Uterus (tissue), 4 donors: ENCODE measurements around the gene CD68. TPM values are rescaled to one million over a fixed set of nuclear protein-coding genes. Genes with fewer than 3 reads are reported as not detected.
"Not testable (repeated sequence)": the region's sequence is repeated elsewhere in the genome, so short reads cannot be mapped to it uniquely, and the experiment has no call there.

ENCODE experiments used
- DNase-seq, 2 donors: peaks; one replicate each; pipeline ENCODE4 v3.0.0-alpha.2; 2019 to 2020
- H3K27ac ChIP-seq, 2 donors: fragments of 200-600 bp; sonication (generic); 1 replicate in 1 of 2; 2 replicates in 1 of 2; pipeline ENCODE4 v1.5.1; 2016 to 2018
- H3K27me3 ChIP-seq, 2 donors: fragments of 200-600 bp; sonication (generic); one replicate each; pipeline ENCODE4 v1.5.1; 2018 to 2019; ENCODE audit warnings: control low read depth in 1 of 2
- H3K36me3 ChIP-seq, 2 donors: fragments of 200-600 bp; sonication (generic); one replicate each; pipeline ENCODE4 v1.5.1; 2019; ENCODE audit warnings: control low read depth in 1 of 2
- H3K4me1 ChIP-seq, 2 donors: fragments of 200-600 bp; sonication (generic); one replicate each; pipeline ENCODE4 v1.5.1; 2018 to 2019; ENCODE audit warnings: control low read depth in 1 of 2
- H3K4me3 ChIP-seq, 2 donors: fragments of 200-600 bp; sonication (generic); 1 replicate in 1 of 2; 2 replicates in 1 of 2; pipeline ENCODE4 v1.5.1; 2018 to 2019; ENCODE audit warnings: mild to moderate bottlenecking in 1 of 2
- H3K9me3 ChIP-seq, 2 donors: fragments of 200-600 bp; sonication (generic); one replicate each; pipeline ENCODE4 v1.5.1; 2019; ENCODE audit warnings: control low read depth in 1 of 2
- POLR2A ChIP-seq, 2 donors: fragments of 450-650 bp; IDR thresholded peaks; one replicate each; pipeline ENCODE4 v1.6.1; 2016; ENCODE audit warnings: antibody characterized with exemption in 2 of 2, mild to moderate bottlenecking in 1 of 2, moderate library complexity in 1 of 2
- intact Hi-C: fragments of 100-400 bp; cut with DNase I; formaldehyde crosslinking; loops from one replicate; pipeline ENCODE4 v1.15.1; 2023; ENCODE audit warnings: low total_unique reads
- total RNA-seq, 4 donors: library from RNA; depleted of rRNA in 3 of 4; stranded (reverse); fragments of >200 nt in 3 of 4; gene quantifications; one replicate each; pipeline versions ENCODE4 v1.1.0 to v1.2.4, GENCODE V29; 2014 to 2023
- TF ChIP-seq, protein P1 (sequence below), 4 experiments: fragments of 200-600 bp in 2 of 4; fragments of 450-650 bp in 2 of 4; sonication (generic) in 2 of 4; IDR thresholded peaks; one replicate each; pipeline ENCODE4 v1.5.1; 2016 to 2019; ENCODE audit warnings: antibody characterized with exemption in 4 of 4, mild to moderate bottlenecking in 2 of 4, moderate library complexity in 1 of 4
- donor health status: DM: yes; HTN: yes; CAD: no.

The CD68 gene
- total RNA-seq, 4 donors from 2014 or later: 4.4 to 15.9 (median 7.5) TPM

DNA sequence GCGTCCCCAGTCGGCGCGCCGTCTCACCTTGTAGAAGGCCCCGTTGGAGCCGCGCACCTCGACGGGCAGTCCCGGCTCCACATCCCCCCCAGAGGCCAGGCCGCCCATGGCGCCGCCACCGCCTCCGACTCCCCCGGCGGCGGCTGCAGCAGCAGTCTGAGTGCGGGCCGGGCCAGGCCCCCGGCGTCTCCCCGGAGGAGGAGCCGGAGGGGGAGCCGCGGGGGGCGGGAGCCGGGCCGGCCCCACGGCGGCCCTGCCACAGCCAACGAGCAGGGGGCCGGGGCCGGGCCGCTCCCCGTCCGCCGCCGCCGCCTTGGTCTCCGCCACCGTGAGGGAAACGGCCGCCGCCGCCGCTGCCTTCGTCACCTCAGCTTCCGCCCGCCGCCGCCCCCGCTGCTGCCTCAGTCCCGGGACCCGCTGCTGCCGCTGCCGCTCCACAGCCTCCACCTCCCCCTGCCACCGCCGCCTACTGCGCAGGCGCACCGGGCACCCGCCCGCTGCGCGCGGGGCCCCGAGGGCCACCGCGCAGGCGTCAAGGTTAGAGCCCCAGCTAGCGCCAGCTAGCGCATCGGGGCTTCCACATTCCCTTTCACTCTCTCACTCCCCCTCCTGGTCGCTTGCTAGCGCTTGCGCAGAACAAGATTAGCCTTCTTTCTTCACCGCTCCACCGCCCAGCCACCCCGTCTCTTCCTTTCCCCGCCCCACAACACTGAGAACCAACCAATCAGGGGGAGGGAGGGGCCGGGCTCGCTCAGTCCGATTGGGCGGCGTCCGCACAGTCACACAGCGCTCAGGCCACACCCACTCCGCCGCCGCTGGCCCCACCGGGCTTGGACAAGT lies 35.2 kb downstream of the CD68 start, which contains the start of gene FXR2:
TSS of gene FXR2 (minus strand) at position 473 of the 840 bp plus-strand sequence. CDS start at position 108, 365 bp downstream.
- Histone ChIP-seq H3K4me1 (peaks cover 0 to 16% of the 10 kb centered on the region in 2 donors), H3K36me3 (no peaks in the 10 kb centered on the region), H3K9me3 (no peaks in the 10 kb centered on the region), H3K4me3 (peak within 1 kb of the TSS; percentile 59 to 68), H3K27ac (peak within 1 kb of the TSS; percentile 92 to 94), H3K27me3 (no peaks in the 10 kb centered on the region)
- intact Hi-C loops: no loop called here
- DNase-seq: peak; percentile 99 to 100
- TF ChIP-seq, protein P1, sequence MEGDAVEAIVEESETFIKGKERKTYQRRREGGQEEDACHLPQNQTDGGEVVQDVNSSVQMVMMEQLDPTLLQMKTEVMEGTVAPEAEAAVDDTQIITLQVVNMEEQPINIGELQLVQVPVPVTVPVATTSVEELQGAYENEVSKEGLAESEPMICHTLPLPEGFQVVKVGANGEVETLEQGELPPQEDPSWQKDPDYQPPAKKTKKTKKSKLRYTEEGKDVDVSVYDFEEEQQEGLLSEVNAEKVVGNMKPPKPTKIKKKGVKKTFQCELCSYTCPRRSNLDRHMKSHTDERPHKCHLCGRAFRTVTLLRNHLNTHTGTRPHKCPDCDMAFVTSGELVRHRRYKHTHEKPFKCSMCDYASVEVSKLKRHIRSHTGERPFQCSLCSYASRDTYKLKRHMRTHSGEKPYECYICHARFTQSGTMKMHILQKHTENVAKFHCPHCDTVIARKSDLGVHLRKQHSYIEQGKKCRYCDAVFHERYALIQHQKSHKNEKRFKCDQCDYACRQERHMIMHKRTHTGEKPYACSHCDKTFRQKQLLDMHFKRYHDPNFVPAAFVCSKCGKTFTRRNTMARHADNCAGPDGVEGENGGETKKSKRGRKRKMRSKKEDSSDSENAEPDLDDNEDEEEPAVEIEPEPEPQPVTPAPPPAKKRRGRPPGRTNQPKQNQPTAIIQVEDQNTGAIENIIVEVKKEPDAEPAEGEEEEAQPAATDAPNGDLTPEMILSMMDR (IDR thresholded peaks at IDR 0.05): peak; percentile 52 to 76 (median 72)
- TF ChIP-seq POLR2A (IDR thresholded peaks at IDR 0.05): peak; percentile 89 to 95

DNA sequence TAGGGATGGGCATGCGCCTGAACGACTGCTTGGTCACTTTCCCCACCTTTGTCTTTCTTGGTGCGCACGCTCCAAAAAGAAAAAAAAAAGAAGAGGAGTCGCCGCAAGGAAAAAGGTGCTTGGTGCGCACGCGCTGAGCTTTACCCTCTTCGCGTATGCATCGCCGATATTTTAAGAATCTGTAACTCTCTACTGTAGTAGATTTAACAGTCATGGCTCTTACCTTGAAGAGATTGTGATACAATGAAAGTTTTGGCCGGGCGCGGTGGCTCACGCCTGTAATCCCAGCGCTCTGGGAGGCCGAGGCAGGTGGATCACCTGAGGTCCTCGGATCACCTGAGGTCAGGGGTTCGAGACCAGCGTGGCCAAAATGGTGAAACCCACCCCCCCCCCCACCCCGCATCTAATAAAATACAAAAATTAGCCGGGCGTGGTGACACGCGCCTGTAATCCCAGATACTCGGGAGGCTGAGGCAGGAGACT lies 35.9 kb downstream of the CD68 start:
- no peak for TF ChIP-seq POLR2A (IDR thresholded peaks at IDR 0.05)
- TF ChIP-seq, protein P1 (IDR thresholded peaks at IDR 0.05): no peak
- Histone ChIP-seq H3K27ac (peak overlapping the region; percentile 79 to 87), H3K4me3 (peak overlapping the region; percentile 29 to 30), H3K36me3 (no peaks in the 10 kb centered on the region), H3K9me3 (no peaks in the 10 kb centered on the region), H3K27me3 (no peaks in the 10 kb centered on the region), H3K4me1 (peaks cover 0 to 13% of the 10 kb centered on the region in 2 donors)
- intact Hi-C loops: no loop called here
- no peak for DNase-seq

DNA sequence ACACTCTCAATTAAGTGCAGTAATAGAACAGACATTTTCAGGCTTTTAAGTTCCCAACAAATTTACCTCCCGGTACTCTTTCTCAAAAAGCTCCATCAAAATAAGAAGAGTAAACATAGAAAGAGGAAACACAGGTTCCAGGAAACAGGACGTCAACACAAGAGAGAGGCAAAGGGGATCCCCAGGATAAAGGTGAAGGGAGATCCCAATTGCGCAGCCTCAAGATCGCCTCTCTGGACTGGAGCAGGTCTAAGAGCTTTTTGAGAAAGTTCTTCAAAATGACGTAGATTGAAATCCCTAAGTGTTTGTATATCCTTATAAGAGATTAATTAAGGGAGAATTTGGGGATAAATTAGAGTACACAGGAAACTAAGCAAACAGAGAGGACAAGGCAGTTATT lies 39.2 kb downstream of the CD68 start:
- no peak for DNase-seq
- H3K27me3 ChIP-seq: no peaks in the 10 kb centered on the region
- no peaks in the 10 kb centered on the region for H3K9me3 ChIP-seq
- H3K4me3 ChIP-seq: no peak overlapping the region
- intact Hi-C loops: no loop called here
- H3K4me1 ChIP-seq: peaks cover 0 to 1% of the 10 kb centered on the region in 2 donors
- TF ChIP-seq POLR2A (IDR thresholded peaks at IDR 0.05): no peak
- TF ChIP-seq, protein P1 (IDR thresholded peaks at IDR 0.05): no peak
- no peaks in the 10 kb centered on the region for H3K36me3 ChIP-seq
- no peak overlapping the region for H3K27ac ChIP-seq

DNA sequence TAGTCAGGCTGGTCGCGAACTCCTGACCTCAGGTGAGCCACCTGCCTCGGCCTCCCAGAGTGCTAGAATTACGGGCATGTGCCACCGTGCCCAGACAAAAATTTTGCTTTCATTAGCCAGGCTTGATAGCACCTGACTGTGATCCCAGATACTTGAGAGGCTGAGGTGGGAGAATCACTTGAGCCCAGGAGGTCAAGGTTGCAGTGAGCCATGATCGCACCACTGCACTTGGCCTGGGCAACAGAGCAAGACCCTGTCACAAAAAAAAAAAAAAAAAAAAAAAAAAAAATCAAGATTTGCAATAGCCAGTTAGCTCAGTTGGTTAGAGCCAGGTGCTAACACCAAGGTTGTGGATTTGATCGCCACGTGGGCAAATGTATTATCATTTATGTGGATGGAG lies 41.4 kb downstream of the CD68 start:
- H3K27me3 ChIP-seq: no peaks in the 10 kb centered on the region
- intact Hi-C loops: no loop called here
- no peak overlapping the region for H3K4me3 ChIP-seq
- no peaks in the 10 kb centered on the region for H3K36me3 ChIP-seq
- TF ChIP-seq, protein P1 (IDR thresholded peaks at IDR 0.05): no peak
- no peak for TF ChIP-seq POLR2A (IDR thresholded peaks at IDR 0.05)
- DNase-seq: no peak
- no peaks in the 10 kb centered on the region for H3K4me1 ChIP-seq
- no peak overlapping the region for H3K27ac ChIP-seq
- H3K9me3 ChIP-seq: no peaks in the 10 kb centered on the region

DNA sequence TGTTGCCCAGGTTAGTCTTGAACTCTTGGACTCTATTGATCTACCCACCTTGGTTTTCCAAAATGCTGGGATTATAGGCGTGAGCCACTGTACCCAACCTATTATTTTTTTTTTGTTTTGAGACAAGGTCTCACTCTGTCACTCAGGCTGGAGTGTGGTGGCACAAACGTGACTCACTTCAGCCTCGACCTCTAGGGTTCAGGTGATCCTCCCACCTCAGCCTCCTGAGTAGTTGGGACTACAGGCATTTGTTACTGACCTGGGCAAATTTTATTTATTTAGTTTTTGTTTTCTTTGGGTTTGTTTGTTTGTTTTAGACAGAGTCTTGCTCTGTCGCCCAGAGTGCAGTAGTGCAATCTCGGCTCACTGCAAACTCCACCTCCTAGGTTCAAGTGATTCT lies 44.2 kb downstream of the CD68 start:
- Histone ChIP-seq H3K27me3 (no peaks in the 10 kb centered on the region), H3K4me3 (no peak overlapping the region), H3K4me1 (no peaks in the 10 kb centered on the region), H3K27ac (no peak overlapping the region), H3K36me3 (no peaks in the 10 kb centered on the region), H3K9me3 (no peaks in the 10 kb centered on the region)
- no peak for DNase-seq
- intact Hi-C loops: no loop called here
- TF ChIP-seq, protein P1 (IDR thresholded peaks at IDR 0.05): no peak
- no peak for TF ChIP-seq POLR2A (IDR thresholded peaks at IDR 0.05)

DNA sequence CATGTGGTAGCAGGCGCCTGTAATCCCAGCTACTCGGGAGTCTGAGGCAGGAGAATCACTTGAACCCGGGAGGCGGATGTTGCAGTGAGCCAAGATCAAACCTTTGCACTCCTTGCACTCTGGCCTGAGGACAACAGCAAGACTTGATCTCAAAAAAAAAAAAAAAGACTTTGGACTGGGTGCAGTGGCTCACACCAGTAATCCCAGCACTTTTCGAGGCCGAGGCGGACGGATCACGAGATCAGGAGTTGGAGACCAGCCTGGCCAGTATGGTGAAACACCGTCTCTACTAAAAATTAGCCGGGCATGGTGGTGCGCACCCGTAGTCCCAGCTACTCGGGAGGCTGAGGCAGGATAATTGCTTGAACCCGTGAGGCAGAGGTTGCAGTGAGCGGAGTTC lies 46.3 kb downstream of the CD68 start:
- not testable (repeated sequence) for DNase-seq, H3K4me3 ChIP-seq, H3K9me3 ChIP-seq, H3K36me3 ChIP-seq, H3K4me1 ChIP-seq, H3K27ac ChIP-seq, H3K27me3 ChIP-seq
- intact Hi-C loops: loop anchor here (5.0 kb wide), 1 partner anchor 62 kb away; the partner anchor contains the start of genes TP53 and WRAP53
